H1 (cell line): Measurements from ENCODE around the gene RXRA. TPM values are rescaled to one million over a fixed set of nuclear protein-coding genes. Genes with fewer than 3 reads are reported as not detected.

Source experiments
- ASH2L ChIP-seq: fragments of 200-600, 300-600 bp; sonication (generic); IDR thresholded peaks from one replicate; pipeline ENCODE4 v1.7.1; 2017; ENCODE audit warnings: low read length
- CBX8 ChIP-seq: fragments of 300-800, 300-1000 bp; sonication (generic); IDR thresholded peaks from 2 replicates; pipeline ENCODE4 v1.7.1; 2016; ENCODE audit warnings: low read depth, low read length, borderline replicate concordance
- CEBPB ChIP-seq: IDR thresholded peaks from 2 replicates; pipeline ENCODE4 v1.6.1; 2012; ENCODE audit warnings: low read depth, low read length
- CHD1 ChIP-seq: IDR thresholded peaks from 2 replicates; pipeline ENCODE4 v1.6.1; 2012; ENCODE audit warnings: low read depth, low read length, improper control_type of control experiment
- CHD2 ChIP-seq: IDR thresholded peaks from 2 replicates; pipeline ENCODE4 v1.6.1; 2012; ENCODE audit warnings: low read length, improper control_type of control experiment
- CHD7 ChIP-seq: fragments of 300-600 bp; sonication (generic); IDR thresholded peaks from 2 replicates; pipeline ENCODE4 v1.7.1; 2012; ENCODE audit warnings: low read length, moderate library complexity, mild to moderate bottlenecking, inconsistent platforms; ENCODE audit not compliant: insufficient replicate concordance
- FOSL1 ChIP-seq: IDR thresholded peaks from 2 replicates; pipeline ENCODE4 v1.6.1; 2011; ENCODE audit warnings: mild to moderate bottlenecking, low read depth, low read length, moderate library complexity; ENCODE audit not compliant: insufficient read depth
- GABPA ChIP-seq: IDR thresholded peaks from 2 replicates; pipeline ENCODE4 v1.6.1; 2011; ENCODE audit warnings: mild to moderate bottlenecking, low read length, moderate library complexity, borderline replicate concordance; ENCODE audit not compliant: insufficient read depth
- NANOG ChIP-seq: IDR thresholded peaks from 2 replicates; pipeline ENCODE4 v1.6.1; 2011; ENCODE audit warnings: low read length, low read depth, mild to moderate bottlenecking, inconsistent platforms; ENCODE audit not compliant: insufficient read depth, poor library complexity, severe bottlenecking
- RAD21 ChIP-seq, 2 experiments: IDR thresholded peaks in 1 of 2; conservative IDR thresholded peaks in 1 of 2; 2 replicates each; pipeline ENCODE4 v1.6.1; 2011; ENCODE audit warnings: low read depth in 2 of 2, low read length in 2 of 2, improper control_type of control experiment in 1 of 2, inconsistent platforms in 1 of 2, mild to moderate bottlenecking in 1 of 2, moderate library complexity in 1 of 2
- SIRT6 ChIP-seq: IDR thresholded peaks from one replicate; pipeline ENCODE4 v1.7.1; 2012; ENCODE audit warnings: low read length, inconsistent platforms
- TCF12 ChIP-seq: IDR thresholded peaks from 2 replicates; pipeline ENCODE4 v1.6.1; 2011; ENCODE audit warnings: low read depth, mild to moderate bottlenecking, low read length
- YY1 ChIP-seq: IDR thresholded peaks from 2 replicates; pipeline ENCODE4 v1.6.1; 2011; ENCODE audit warnings: low read depth, mild to moderate bottlenecking, low read length
- polyA plus RNA-seq, 7 experiments: library from polyadenylated mRNA; depleted of rRNA in 3 of 7; stranded (reverse) in 5 of 7; unstranded in 2 of 7; fragments of >200 nt in 5 of 7; fragments of 200-250 nt in 2 of 7; gene quantifications; 1 replicate in 5 of 7; 2 replicates in 1 of 7; 4 replicates in 1 of 7; pipeline versions ENCODE4 v1.2.1 to v1.2.3, GENCODE V29; 2011 to 2013; ENCODE audit warnings: missing spikeins in 2 of 7, mixed read lengths in 2 of 7
- total RNA-seq: library from RNA; stranded (reverse); fragmentation: NEBNext Ultra II Directional; extraction: Animal tissue kit (Norgen Biotek cat#: 25700); gene quantifications from 2 replicates; pipeline ENCODE4 v1.2.1, GENCODE V29; 2021

Gene RXRA
- total and polyA plus RNA-seq, 2 of the 8 experiments (the other 6 are each of a cell fraction or from before 2014, with no cell fraction given), result 9.8 to 29.4 TPM

DNA sequence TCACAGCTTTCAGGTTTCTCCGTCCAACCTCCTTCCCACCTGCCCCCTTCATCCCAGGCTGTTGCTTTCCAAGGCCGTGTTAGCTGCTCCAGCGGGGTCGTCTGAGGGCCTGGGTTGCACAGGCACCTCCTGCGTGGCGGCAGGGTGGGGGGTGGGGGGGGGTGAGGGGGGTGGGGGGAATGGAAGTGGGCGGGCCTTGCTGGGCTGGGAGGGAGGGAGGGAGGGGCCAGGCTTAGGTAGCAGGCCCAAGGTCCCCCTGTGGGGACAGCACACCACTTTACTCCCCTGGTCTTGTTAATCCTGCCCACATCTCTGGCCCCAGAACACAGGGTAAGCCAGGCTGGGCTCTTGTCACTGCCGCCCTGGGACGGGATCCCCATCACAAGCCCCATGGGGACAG is 99.1 kb downstream of the RXRA start (continued):
- TF ChIP-seq CHD7 (no peak), CHD1 (no peak), RAD21 (IDR thresholded peaks at IDR 0.05 in 1 of 2, conservative IDR thresholded peaks at IDR 0.05 in 1 of 2; ENCODE audit: low read depth in 2 of 2, low read length in 2 of 2) (no peak), CBX8 (no peak), GABPA (no peak), YY1 (no peak), FOSL1 (no peak), NANOG (no peak), CHD2 (no peak), ASH2L (no peak), TCF12 (no peak), SIRT6 (no peak), CEBPB (no peak)
